Hepatocyte (in vitro differentiated cells): Measurements from ENCODE around the gene ABCB8.

ENCODE experiments used
- CTCF ChIP-seq: fragments of 200-600 bp; sonication (generic); IDR thresholded peaks from 2 replicates; pipeline ENCODE4 v1.5.1; 2016; ENCODE audit warnings: antibody characterized with exemption, mild to moderate bottlenecking; ENCODE audit not compliant: poor library complexity
- EZH2 ChIP-seq: fragments of 200-600 bp; sonication (generic); IDR thresholded peaks from 2 replicates; pipeline ENCODE4 v1.6.1; 2016; ENCODE audit warnings: antibody characterized with exemption, mild to moderate bottlenecking, borderline replicate concordance

- TF ChIP-seq CTCF (no peak), EZH2 (no peak)
These were observed 11.7 kb upstream of the ABCB8 start for GRCh38 chr7:151016505-151016904.
